Lung (tissue), 12 donors: ENCODE data around the gene FLVCR2. TPM values are rescaled to one million over a fixed set of nuclear protein-coding genes. Genes with fewer than 3 reads are reported as not detected.

Experiments used
- ATAC-seq: fragments of 200-7000 bp; cut with Tn5 transposase; one replicate; pipeline ENCODE4 v1.9.1; 2020; ENCODE audit warnings: moderate number of reproducible peaks; ENCODE audit not compliant: insufficient read depth, low FRiP score
- DNase-seq, 3 donors: peaks; one replicate each; pipeline ENCODE4 v3.0.0-alpha.2; 2013 to 2017
- H3K27ac ChIP-seq, 2 donors: one replicate each; pipeline ENCODE4 v1.5.1; 2013; ENCODE audit warnings: mild to moderate bottlenecking in 2 of 2, moderate library complexity in 2 of 2, control low read depth in 1 of 2, inconsistent platforms in 1 of 2, low read depth in 1 of 2, low read length in 1 of 2
- H3K27me3 ChIP-seq, 3 donors: one replicate each; pipeline ENCODE4 v1.5.1; 2013; ENCODE audit warnings: low read length in 2 of 3; ENCODE audit not compliant: control insufficient read depth in 3 of 3, insufficient read depth in 3 of 3
- H3K36me3 ChIP-seq, 4 donors: one replicate each; pipeline ENCODE4 v1.5.1; 2013; ENCODE audit warnings: low read length in 4 of 4, mild to moderate bottlenecking in 1 of 4, moderate library complexity in 1 of 4; ENCODE audit not compliant: control insufficient read depth in 4 of 4, insufficient read depth in 4 of 4
- H3K4me1 ChIP-seq, 5 donors: one replicate each; pipeline ENCODE4 v1.5.1; 2013; ENCODE audit warnings: low read length in 5 of 5, mild to moderate bottlenecking in 2 of 5, moderate library complexity in 1 of 5; ENCODE audit not compliant: control insufficient read depth in 5 of 5, insufficient read depth in 5 of 5
- H3K4me3 ChIP-seq: one replicate; pipeline ENCODE4 v1.5.1; 2013; ENCODE audit warnings: mild to moderate bottlenecking, control low read depth, moderate library complexity
- H3K9ac ChIP-seq, 2 donors: one replicate each; pipeline ENCODE4 v1.5.1; 2013; ENCODE audit warnings: low read length in 2 of 2, control low read depth in 1 of 2; ENCODE audit not compliant: insufficient read depth in 1 of 2
- H3K9me3 ChIP-seq, 4 donors: one replicate each; pipeline ENCODE4 v1.5.1; 2013; ENCODE audit warnings: low read length in 3 of 4, mild to moderate bottlenecking in 1 of 4, moderate library complexity in 1 of 4; ENCODE audit not compliant: control insufficient read depth in 4 of 4, insufficient read depth in 3 of 4
- CTCF ChIP-seq: IDR thresholded peaks from 2 replicates; pipeline ENCODE4 v1.5.1; 2012; ENCODE audit warnings: mild to moderate bottlenecking; ENCODE audit errors: control extremely low read depth, extremely low read depth
- WGBS, 2 donors: extraction: QIAGEN DNeasy Blood & Tissue Kit; methylation state at CpG; one replicate each; pipeline ENCODE4 v1.1.7; 2013; 5-methylcytosine and 5-hydroxymethylcytosine counted together
- polyA plus RNA-seq, 2 donors: library from polyadenylated mRNA; stranded (reverse); fragments of 200-250 nt; gene quantifications; one replicate each; pipeline ENCODE4 v1.2.1, GENCODE V29; 2013
- total RNA-seq, 2 donors: library from RNA; depleted of rRNA in 1 of 2; stranded (reverse); fragments of >200 nt in 1 of 2; gene quantifications; one replicate each; pipeline ENCODE4 v1.2.1, GENCODE V29; 2014 to 2021
- donor health status: control.
- donor health status: control.
- donor health status: Bipolar disorder and iron deficiency.
- donor health status: healthy.
- donor health status: DM: yes; HTN: yes; CAD: no.

Gene FLVCR2
- total and polyA plus RNA-seq, 4 donors, result 4.7 to 37.6 (median 20.5) TPM

- Histone ChIP-seq H3K9me3 (no peaks in the 10 kb centered on the region), H3K4me3 (no peak overlapping the region), H3K4me1 (peaks cover 0 to 14% (median 6%) of the 10 kb centered on the region in 5 donors), H3K27ac (peak overlapping the region; percentile 42 to 57), H3K9ac (peak overlapping the region in 1 of 2 donors; percentile 27), H3K27me3 (no peaks in the 10 kb centered on the region), H3K36me3 (peaks cover 6 to 32% (median 22%) of the 10 kb centered on the region in 4 donors)
- 54 to 73% methylated on average over 9 of the region's 9 CpGs for WGBS, 2 donors
- ATAC-seq, result peak; percentile 70
- peak; percentile 74 to 87 (median 77) for DNase-seq
- TF ChIP-seq CTCF, result no peak
Observed at GRCh38 chr14:75648066-75648838, 69.8 kb downstream of the FLVCR2 start.

- ATAC-seq, result no peak
- Histone ChIP-seq H3K27me3 (no peaks in the 10 kb centered on the region), H3K4me1 (peaks cover 0 to 14% (median 6%) of the 10 kb centered on the region in 5 donors), H3K27ac (no peak overlapping the region), H3K36me3 (peaks cover 6 to 41% (median 26%) of the 10 kb centered on the region in 4 donors), H3K9me3 (no peaks in the 10 kb centered on the region), H3K4me3 (no peak overlapping the region), H3K9ac (no peak overlapping the region)
- 96% methylated on average over 1 of the region's 1 CpG for WGBS, 2 donors
- DNase-seq, result no peak
- TF ChIP-seq CTCF, result no peak
Observed at GRCh38 chr14:75649337-75649736, 70.9 kb downstream of the FLVCR2 start.

GRCh38 chr14:75649773-75650172 lies 71.4 kb downstream of the FLVCR2 start:
- Histone ChIP-seq H3K27ac (peak overlapping the region in 1 of 2 donors; percentile 15), H3K4me1 (peaks cover 0 to 14% (median 6%) of the 10 kb centered on the region in 5 donors), H3K27me3 (no peaks in the 10 kb centered on the region), H3K9me3 (no peaks in the 10 kb centered on the region), H3K9ac (no peak overlapping the region), H3K4me3 (no peak overlapping the region), H3K36me3 (peaks cover 6 to 45% (median 29%) of the 10 kb centered on the region in 4 donors)
- WGBS, 2 donors, result 83 to 89% methylated on average over 1 of the region's 1 CpG
- no peak for TF ChIP-seq CTCF
- ATAC-seq (no peak), DNase-seq (no peak)
